GM04504 (cell line): ENCODE measurements around the gene SLAMF1.

Experiments
- DNase-seq: peaks from one replicate; pipeline ENCODE4 v3.0.0-alpha.2; 2012; ENCODE audit warnings: low read depth

SLAMF1 gene

GRCh38 chr1:160625321-160625720 lies 21.5 kb downstream of the SLAMF1 start:
- no peak for DNase-seq

- DNase-seq: no peak
Observed at GRCh38 chr1:160624464-160624863, 22.4 kb downstream of the SLAMF1 start.

- no peak for DNase-seq
Observed at GRCh38 chr1:160623862-160624261, 23.0 kb downstream of the SLAMF1 start.

DNA sequence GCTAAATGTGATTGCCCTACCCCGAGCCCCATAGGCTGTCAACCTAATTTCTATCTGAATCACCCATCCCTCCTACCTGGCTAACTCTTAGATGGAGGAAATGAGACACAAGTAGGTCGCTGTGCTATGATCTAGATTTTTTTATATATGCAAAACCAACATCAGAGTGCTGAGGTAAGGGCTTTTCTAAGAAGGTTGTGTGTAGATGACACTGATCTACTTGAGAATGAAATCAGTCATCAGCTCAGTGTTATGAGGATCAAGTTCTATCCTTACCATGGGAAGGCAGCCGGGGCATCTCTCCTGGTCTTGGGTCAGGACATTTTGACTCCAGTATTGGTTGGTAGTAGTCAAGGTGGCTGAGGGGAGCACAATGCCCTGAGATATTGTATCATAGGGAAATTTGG lies 23.6 kb downstream of the SLAMF1 start:
- no peak for DNase-seq

GRCh38 chr1:160622501-160623226 lies 24.2 kb downstream of the SLAMF1 start:
- DNase-seq: no peak

- DNase-seq: no peak
Observed at GRCh38 chr1:160621633-160622413, 25.0 kb downstream of the SLAMF1 start.

DNA sequence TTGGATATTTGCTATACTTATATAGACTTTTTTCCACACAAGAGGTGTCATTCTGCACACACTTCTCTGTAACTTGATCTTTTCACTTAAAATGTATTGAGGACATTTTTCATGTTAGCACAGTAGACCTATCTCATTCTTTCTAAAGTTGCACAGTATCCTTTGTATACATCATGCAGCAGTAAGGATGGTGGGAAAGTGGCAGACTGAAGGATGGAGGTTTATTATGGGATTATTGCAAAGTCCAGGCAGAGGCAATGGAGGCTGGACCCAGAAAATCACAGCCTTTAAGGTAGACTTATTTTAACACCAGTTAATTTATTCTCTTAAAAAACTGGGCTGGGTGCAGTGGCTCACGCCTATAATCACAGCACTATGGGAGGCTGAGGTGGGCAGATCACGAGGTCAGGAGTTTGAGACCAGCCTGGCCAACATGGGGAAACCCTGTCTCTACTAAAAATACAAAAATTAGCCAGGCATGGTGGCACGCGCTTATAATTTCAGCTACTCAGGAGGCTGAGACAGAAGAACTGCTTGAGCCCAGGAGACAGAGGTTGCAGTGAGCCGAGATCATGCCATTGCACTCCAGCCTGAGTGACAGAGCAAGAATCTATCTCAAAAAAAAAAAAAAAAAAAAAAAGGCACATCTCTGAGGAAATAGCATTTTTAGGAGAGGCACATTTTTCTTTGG lies 25.8 kb downstream of the SLAMF1 start:
- no peak for DNase-seq

DNA sequence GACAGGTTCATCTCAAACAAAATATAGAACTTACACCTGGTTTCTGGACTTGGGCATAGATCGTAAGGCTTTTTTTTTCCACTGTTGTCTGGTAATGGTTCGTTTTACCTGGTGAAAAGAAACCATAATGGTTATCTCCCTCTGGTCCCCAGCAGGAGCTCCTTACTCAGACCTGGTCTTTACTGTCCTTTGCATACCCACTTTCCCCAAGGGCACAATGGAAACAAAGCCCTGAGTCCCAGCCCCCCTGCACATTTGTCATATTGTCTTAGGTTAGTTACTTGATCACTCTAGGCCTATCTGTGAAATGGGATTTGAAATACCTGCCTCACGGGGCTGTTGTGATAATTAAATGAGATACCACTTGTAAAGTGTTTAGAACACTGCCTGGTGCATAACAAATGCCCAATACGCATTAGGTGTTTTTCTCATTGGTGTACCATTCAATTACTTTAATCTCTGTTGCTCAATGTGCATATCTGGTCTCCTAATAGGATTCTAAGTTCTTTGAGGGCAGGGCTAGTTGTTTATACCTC lies 27.0 kb downstream of the SLAMF1 start:
- no peak for DNase-seq

GRCh38 chr1:160618763-160619274 lies 28.0 kb downstream of the SLAMF1 start:
- no peak for DNase-seq

GRCh38 chr1:160618327-160618726 lies 28.5 kb downstream of the SLAMF1 start:
- no peak for DNase-seq

DNA sequence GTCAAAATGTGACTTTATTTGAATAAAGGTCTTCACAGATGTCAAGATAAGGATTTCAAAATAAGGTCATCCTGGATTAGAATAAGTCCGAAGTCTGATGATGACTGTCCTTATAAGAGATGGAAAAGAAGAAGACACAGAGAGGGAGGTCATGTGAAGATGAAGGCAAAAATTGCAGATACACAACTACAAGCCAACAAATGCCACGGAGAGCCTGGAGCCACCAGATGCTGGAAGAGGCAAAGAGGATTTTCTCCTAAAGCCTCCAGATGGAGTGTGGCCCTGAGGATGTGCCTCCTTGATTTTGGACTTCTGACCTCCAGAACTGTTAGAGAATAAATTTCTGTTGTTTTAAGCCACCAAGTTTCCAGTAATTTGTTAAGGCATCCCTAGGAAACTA lies 31.2 kb downstream of the SLAMF1 start:
- no peak for DNase-seq

GRCh38 chr1:160614410-160614809 lies 32.4 kb downstream of the SLAMF1 start:
- no peak for DNase-seq

DNA sequence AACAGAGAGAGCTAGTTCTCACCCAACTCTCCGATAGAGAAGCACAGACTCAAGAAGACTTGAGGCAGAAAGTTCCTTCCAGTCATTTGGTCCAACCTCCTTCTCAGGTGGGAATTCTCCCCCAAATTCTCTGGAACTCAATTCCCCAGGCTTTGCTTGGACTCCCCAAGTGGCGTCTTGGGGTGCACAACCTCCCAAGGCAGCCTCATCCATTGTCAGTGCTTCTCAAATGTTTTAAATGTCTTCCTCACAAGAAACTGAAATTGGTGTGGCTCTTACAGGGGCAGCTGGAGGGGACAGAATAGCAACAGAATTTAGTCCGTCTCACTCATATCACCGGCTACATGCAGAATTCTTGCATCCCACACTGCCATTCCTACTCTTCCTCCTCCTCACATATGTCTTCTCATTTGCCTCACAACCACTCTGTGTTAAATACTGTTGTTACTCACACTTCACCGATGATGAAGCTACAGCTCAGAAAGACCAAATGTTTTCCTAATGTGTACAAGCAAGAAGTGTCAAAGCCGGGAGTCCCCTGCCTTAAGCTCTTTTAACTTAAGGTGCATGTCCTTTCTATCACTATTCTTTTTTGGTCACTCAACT lies 34.1 kb downstream of the SLAMF1 start:
- no peak for DNase-seq

DNA sequence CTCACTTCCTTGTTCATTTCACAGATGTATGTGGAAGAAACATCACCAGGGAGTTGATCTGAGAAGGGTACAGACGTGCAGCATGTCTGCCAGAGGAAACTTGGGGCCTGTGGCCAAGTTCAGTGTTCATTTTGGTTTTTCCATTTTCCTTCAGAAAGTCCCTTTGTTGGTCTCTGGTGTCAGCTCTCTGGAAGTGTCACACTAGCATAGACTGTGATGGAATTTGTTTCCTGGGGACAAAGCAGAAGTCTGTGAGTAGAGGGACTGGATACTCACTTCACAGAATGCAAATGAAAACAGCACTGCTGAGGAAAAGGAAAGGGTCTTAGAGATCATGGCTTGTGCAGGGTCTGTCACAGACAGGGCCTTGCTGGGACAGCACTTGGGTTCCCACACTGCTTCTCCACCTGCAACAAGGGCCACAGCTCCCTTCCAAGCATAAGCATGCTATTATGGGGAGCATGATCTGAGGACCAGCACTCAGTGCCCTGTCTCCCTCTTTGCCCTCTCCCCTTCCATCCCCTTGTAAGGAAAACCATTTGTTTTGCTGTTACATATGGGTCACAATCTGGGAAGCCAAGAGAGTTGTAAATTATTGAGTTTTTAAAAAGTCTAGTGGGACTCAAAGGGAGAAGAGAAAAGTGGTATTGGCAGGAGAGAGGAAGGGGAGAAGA lies 36.1 kb downstream of the SLAMF1 start:
- DNase-seq: no peak

DNA sequence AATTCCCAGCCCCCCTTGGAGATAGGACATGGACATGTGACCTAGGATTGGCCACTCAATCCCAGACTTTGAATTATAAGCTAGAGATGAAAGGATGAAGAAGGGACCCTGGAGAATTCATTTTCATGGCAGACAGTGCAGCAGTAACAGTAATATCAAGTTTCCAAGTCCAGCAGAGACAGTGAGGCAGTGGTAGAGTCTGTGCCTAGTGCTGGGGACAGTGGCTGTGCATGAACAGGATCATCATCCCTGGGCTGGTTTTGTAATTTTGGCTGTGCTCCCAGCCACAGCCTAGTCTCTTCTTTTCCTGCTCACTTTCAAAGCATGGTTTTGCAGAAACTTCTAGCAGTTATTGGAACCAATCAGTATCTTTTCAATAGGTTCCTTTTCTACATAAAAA lies 37.9 kb downstream of the SLAMF1 start:
- DNase-seq: no peak

- DNase-seq: no peak
Observed at GRCh38 chr1:160608514-160608913, 38.3 kb downstream of the SLAMF1 start.

GRCh38 chr1:160608057-160608456 lies 38.8 kb downstream of the SLAMF1 start:
- DNase-seq: no peak

GRCh38 chr1:160607672-160608032 lies 39.2 kb downstream of the SLAMF1 start:
- no peak for DNase-seq

DNA sequence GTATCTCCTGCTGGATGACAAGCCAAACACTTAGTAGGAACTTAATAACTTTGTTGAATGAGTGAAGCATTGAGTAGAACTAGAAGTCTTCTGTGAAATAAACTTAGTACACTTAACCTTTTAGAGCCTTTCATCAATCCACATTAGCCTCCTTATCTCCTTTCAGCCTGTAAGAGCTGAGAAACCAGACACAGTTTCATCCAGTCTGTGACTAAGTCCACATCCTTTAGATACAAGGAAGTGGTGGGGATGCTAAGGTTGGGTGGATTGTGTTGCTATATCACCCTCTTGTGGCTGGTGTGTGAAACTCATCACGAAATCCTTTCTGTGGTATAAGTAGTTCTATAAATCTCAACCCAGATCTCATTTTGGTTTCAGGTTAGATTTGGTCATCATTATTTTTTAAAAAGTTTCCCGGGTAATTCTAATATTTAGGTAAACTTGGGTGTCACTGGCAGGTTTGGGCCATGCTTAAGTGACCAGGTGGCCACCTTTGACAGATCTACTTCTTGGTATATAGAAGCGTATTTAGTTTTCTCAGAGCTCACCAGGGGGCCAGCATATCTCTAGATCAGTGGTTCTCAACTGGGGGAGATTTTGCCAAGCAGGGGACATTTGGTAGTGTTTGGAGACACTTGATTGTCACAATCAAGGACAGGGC lies 39.7 kb downstream of the SLAMF1 start:
- DNase-seq: peak; percentile 37

DNA sequence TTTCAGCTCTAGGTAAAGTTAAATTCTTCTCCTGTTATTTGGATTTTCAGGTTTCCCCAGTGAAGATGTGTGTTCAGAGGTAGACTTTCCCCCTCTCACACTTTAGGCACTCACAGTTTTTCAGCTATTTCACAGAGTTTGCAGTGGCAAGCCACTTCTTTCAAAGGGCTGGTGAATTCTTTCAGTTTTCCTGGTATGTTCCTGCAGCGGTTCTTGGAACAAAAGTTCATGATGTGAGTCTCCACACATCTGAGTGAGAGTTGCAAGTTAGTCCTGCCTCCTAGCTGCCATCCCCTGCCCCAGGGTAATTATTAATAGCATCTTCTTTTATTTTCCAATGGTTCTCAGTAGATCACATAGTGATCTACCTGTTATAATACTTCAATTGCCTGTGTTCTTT lies 40.2 kb downstream of the SLAMF1 start:
- DNase-seq: no peak
